Measurements from ENCODE around the gene SORD. TPM values are rescaled to one million over a fixed set of nuclear protein-coding genes. Genes with fewer than 3 reads are reported as not detected.
"Not testable (repeated sequence)": the region's sequence is repeated elsewhere in the genome, so short reads cannot be mapped to it uniquely, and the experiment has no call there.

Gene SORD
- 1 to 10 TPM; 6.7 to 6.8 TPM for total RNA-seq
- 1 to 10 TPM; 5.7 to 7.1 TPM for polyA plus RNA-seq
- long read RNA-seq, donor 1, full-length matches to known transcripts: 34 of 44 reads
- long read RNA-seq, donor 1, partial matches to known transcripts: 8 of 44 reads
- long read RNA-seq, donor 1, other reads (novel, unspliced or antisense): 2 of 44 reads
- long read RNA-seq, donor 2, full-length matches to known transcripts: 3 of 10 reads
- long read RNA-seq, donor 2, partial matches to known transcripts: 3 of 10 reads
- long read RNA-seq, donor 2, other reads (novel, unspliced or antisense): 4 of 10 reads

GRCh38 chr15:45022871-45023658 is at the start of gene SORD:
Gene SORD, plus strand, starts transcription at chr15:45023195. Its CDS starts 89 bp downstream, at chr15:45023284.
- H3K27ac ChIP-seq (ENCODE audit: low read depth in 1 of 2, low read length in 2 of 2): peak within 1 kb of the TSS in 1 of 2 donors; percentile 30
- intact Hi-C loops (cut with DNase I): no loop called here

GRCh38 chr15:44976183-44976582 is 46.8 kb upstream of the SORD start:
- H3K4me3 ChIP-seq (ENCODE audit: low read length in 2 of 2); H3K4me1 ChIP-seq (ENCODE audit: control insufficient read depth in 1 of 2, insufficient read depth in 2 of 2, low read length in 2 of 2); H3K27ac ChIP-seq (ENCODE audit: low read depth in 1 of 2, low read length in 2 of 2); H3K27me3 ChIP-seq (ENCODE audit: control insufficient read depth in 1 of 2, insufficient read depth in 2 of 2, low read length in 1 of 2); DNase-seq; ATAC-seq (ENCODE audit: low FRiP score); intact Hi-C loops (cut with DNase I); H3K36me3 ChIP-seq (ENCODE audit: control insufficient read depth in 1 of 2, insufficient read depth in 2 of 2, low read length in 1 of 2); H3K9me3 ChIP-seq (ENCODE audit: control insufficient read depth, low read length): not testable (repeated sequence)
- 93 to 95% methylated on average over 3 of the region's 3 CpGs for WGBS, 2 donors

More at GRCh38 chr15:45022871-45023658, at the start of gene SORD:
- 1% methylated on average over 47 to 48 of the region's 48 CpGs for WGBS, 2 donors
- ATAC-seq (ENCODE audit: low FRiP score): peak; percentile 99
- H3K4me1 ChIP-seq (ENCODE audit: control insufficient read depth in 1 of 2, insufficient read depth in 2 of 2, low read length in 2 of 2): no peaks in the 10 kb centered on the region
- H3K36me3 ChIP-seq (ENCODE audit: control insufficient read depth in 1 of 2, insufficient read depth in 2 of 2, low read length in 1 of 2): no peaks in the 10 kb centered on the region
- DNase-seq: peak; percentile 96 to 98
- no peaks in the 10 kb centered on the region for H3K9me3 ChIP-seq (ENCODE audit: control insufficient read depth, low read length)
- peak within 1 kb of the TSS; percentile 52 to 76 for H3K4me3 ChIP-seq (ENCODE audit: low read length in 2 of 2)
- H3K27me3 ChIP-seq (ENCODE audit: control insufficient read depth in 1 of 2, insufficient read depth in 2 of 2, low read length in 1 of 2): no peaks in the 10 kb centered on the region

- H3K4me3 ChIP-seq (ENCODE audit: low read length in 2 of 2); ATAC-seq (ENCODE audit: low FRiP score); H3K9me3 ChIP-seq (ENCODE audit: control insufficient read depth, low read length); intact Hi-C loops (cut with DNase I); H3K4me1 ChIP-seq (ENCODE audit: control insufficient read depth in 1 of 2, insufficient read depth in 2 of 2, low read length in 2 of 2); H3K27ac ChIP-seq (ENCODE audit: low read depth in 1 of 2, low read length in 2 of 2); H3K36me3 ChIP-seq (ENCODE audit: control insufficient read depth in 1 of 2, insufficient read depth in 2 of 2, low read length in 1 of 2); H3K27me3 ChIP-seq (ENCODE audit: control insufficient read depth in 1 of 2, insufficient read depth in 2 of 2, low read length in 1 of 2); DNase-seq: not testable (repeated sequence)
- 36 to 40% methylated on average over 2 of the region's 2 CpGs for WGBS, 2 donors
Observed at GRCh38 chr15:44977781-44978180, 45.2 kb upstream of the SORD start.

- H3K9me3 ChIP-seq (ENCODE audit: control insufficient read depth, low read length); H3K4me3 ChIP-seq (ENCODE audit: low read length in 2 of 2); H3K4me1 ChIP-seq (ENCODE audit: control insufficient read depth in 1 of 2, insufficient read depth in 2 of 2, low read length in 2 of 2); H3K36me3 ChIP-seq (ENCODE audit: control insufficient read depth in 1 of 2, insufficient read depth in 2 of 2, low read length in 1 of 2); ATAC-seq (ENCODE audit: low FRiP score); H3K27ac ChIP-seq (ENCODE audit: low read depth in 1 of 2, low read length in 2 of 2); DNase-seq; intact Hi-C loops (cut with DNase I); H3K27me3 ChIP-seq (ENCODE audit: control insufficient read depth in 1 of 2, insufficient read depth in 2 of 2, low read length in 1 of 2): not testable (repeated sequence)
- 16 to 20% methylated on average over 2 of the region's 2 CpGs for WGBS, 2 donors
Observed at GRCh38 chr15:44979617-44980339, 43.2 kb upstream of the SORD start.

- H3K9me3 ChIP-seq (ENCODE audit: control insufficient read depth, low read length); ATAC-seq (ENCODE audit: low FRiP score); intact Hi-C loops (cut with DNase I); H3K36me3 ChIP-seq (ENCODE audit: control insufficient read depth in 1 of 2, insufficient read depth in 2 of 2, low read length in 1 of 2); H3K27me3 ChIP-seq (ENCODE audit: control insufficient read depth in 1 of 2, insufficient read depth in 2 of 2, low read length in 1 of 2); H3K4me3 ChIP-seq (ENCODE audit: low read length in 2 of 2); DNase-seq; H3K27ac ChIP-seq (ENCODE audit: low read depth in 1 of 2, low read length in 2 of 2); H3K4me1 ChIP-seq (ENCODE audit: control insufficient read depth in 1 of 2, insufficient read depth in 2 of 2, low read length in 2 of 2): not testable (repeated sequence)
- 64 to 79% methylated on average over 1 of the region's 1 CpG for WGBS, 2 donors
Observed at GRCh38 chr15:44984144-44984543, 38.9 kb upstream of the SORD start.

- H3K4me3 ChIP-seq (ENCODE audit: low read length in 2 of 2); H3K9me3 ChIP-seq (ENCODE audit: control insufficient read depth, low read length); intact Hi-C loops (cut with DNase I); DNase-seq; H3K4me1 ChIP-seq (ENCODE audit: control insufficient read depth in 1 of 2, insufficient read depth in 2 of 2, low read length in 2 of 2); H3K27me3 ChIP-seq (ENCODE audit: control insufficient read depth in 1 of 2, insufficient read depth in 2 of 2, low read length in 1 of 2); ATAC-seq (ENCODE audit: low FRiP score); H3K27ac ChIP-seq (ENCODE audit: low read depth in 1 of 2, low read length in 2 of 2); H3K36me3 ChIP-seq (ENCODE audit: control insufficient read depth in 1 of 2, insufficient read depth in 2 of 2, low read length in 1 of 2): not testable (repeated sequence)
- 71 to 76% methylated on average over 4 of the region's 4 CpGs for WGBS, 2 donors
Observed at GRCh38 chr15:44986346-44987055, 36.5 kb upstream of the SORD start.

GRCh38 chr15:44987711-44988110 is 35.3 kb upstream of the SORD start:
- H3K4me1 ChIP-seq (ENCODE audit: control insufficient read depth in 1 of 2, insufficient read depth in 2 of 2, low read length in 2 of 2); H3K27me3 ChIP-seq (ENCODE audit: control insufficient read depth in 1 of 2, insufficient read depth in 2 of 2, low read length in 1 of 2); H3K4me3 ChIP-seq (ENCODE audit: low read length in 2 of 2); H3K27ac ChIP-seq (ENCODE audit: low read depth in 1 of 2, low read length in 2 of 2); intact Hi-C loops (cut with DNase I); ATAC-seq (ENCODE audit: low FRiP score); H3K36me3 ChIP-seq (ENCODE audit: control insufficient read depth in 1 of 2, insufficient read depth in 2 of 2, low read length in 1 of 2); H3K9me3 ChIP-seq (ENCODE audit: control insufficient read depth, low read length); DNase-seq: not testable (repeated sequence)
- 83 to 100% methylated on average over 1 of the region's 1 CpG for WGBS, 2 donors

GRCh38 chr15:44988184-44988869 is 34.7 kb upstream of the SORD start:
- intact Hi-C loops (cut with DNase I); H3K27ac ChIP-seq (ENCODE audit: low read depth in 1 of 2, low read length in 2 of 2); ATAC-seq (ENCODE audit: low FRiP score); H3K9me3 ChIP-seq (ENCODE audit: control insufficient read depth, low read length); H3K27me3 ChIP-seq (ENCODE audit: control insufficient read depth in 1 of 2, insufficient read depth in 2 of 2, low read length in 1 of 2); H3K4me3 ChIP-seq (ENCODE audit: low read length in 2 of 2); H3K36me3 ChIP-seq (ENCODE audit: control insufficient read depth in 1 of 2, insufficient read depth in 2 of 2, low read length in 1 of 2); H3K4me1 ChIP-seq (ENCODE audit: control insufficient read depth in 1 of 2, insufficient read depth in 2 of 2, low read length in 2 of 2); DNase-seq: not testable (repeated sequence)
- WGBS, 2 donors: 60 to 84% methylated on average over 1 of the region's 3 CpGs
